Vagina (tissue), 2 donors: ENCODE data around the gene DGLUCY. TPM values are rescaled to one million over a fixed set of nuclear protein-coding genes. Genes with fewer than 3 reads are reported as not detected.
A peak's percentile ranks its signal among the peaks of the same experiment; 100 is the strongest.

Experiments
- DNase-seq, 2 donors: peaks; one replicate each; pipeline ENCODE4 v3.0.0-alpha.2; 2017; ENCODE audit errors: extremely low spot score in 2 of 2
- H3K27ac ChIP-seq: fragments of 200-600 bp; sonication (generic); one replicate; pipeline ENCODE4 v1.5.1; 2019
- H3K27me3 ChIP-seq: fragments of 200-600 bp; sonication (generic); one replicate; pipeline ENCODE4 v1.5.1; 2019
- H3K36me3 ChIP-seq, 2 donors: fragments of 200-600 bp; sonication (generic); one replicate each; pipeline ENCODE4 v1.5.1; 2017 to 2019
- H3K4me1 ChIP-seq: fragments of 200-600 bp; sonication (generic); one replicate; pipeline ENCODE4 v1.5.1; 2019
- H3K4me3 ChIP-seq, 2 donors: fragments of 200-600 bp; sonication (generic); 1 replicate in 1 of 2; 2 replicates in 1 of 2; pipeline ENCODE4 v1.5.1; 2016 to 2019
- H3K9me3 ChIP-seq: fragments of 200-600 bp; sonication (generic); one replicate; pipeline ENCODE4 v1.5.1; 2019
- CTCF ChIP-seq, 3 experiments: fragments of 450-650 bp in 2 of 3; fragments of 200-600 bp in 1 of 3; sonication (generic) in 1 of 3; IDR thresholded peaks; one replicate each; pipeline ENCODE4 v1.5.1; 2017 to 2019; ENCODE audit warnings: antibody characterized with exemption in 3 of 3, mild to moderate bottlenecking in 2 of 3, moderate library complexity in 2 of 3
- POLR2A ChIP-seq, 2 donors: fragments of 450-650 bp; IDR thresholded peaks; one replicate each; pipeline ENCODE4 v1.6.1; 2017; ENCODE audit warnings: antibody characterized with exemption in 2 of 2, mild to moderate bottlenecking in 2 of 2, moderate library complexity in 2 of 2
- POLR2AphosphoS5 ChIP-seq, 2 donors: sonication (generic); formaldehyde crosslinking; IDR thresholded peaks; one replicate each; pipeline ENCODE4 v1.9.0; 2017; ENCODE audit warnings: antibody characterized with exemption in 2 of 2, mild to moderate bottlenecking in 2 of 2, low read depth in 1 of 2; ENCODE audit not compliant: insufficient read depth in 1 of 2
- intact Hi-C: fragments of 100-400 bp; cut with DNase I; formaldehyde crosslinking; loops from one replicate; pipeline ENCODE4 v1.15.1; 2023
- total RNA-seq: library from RNA; depleted of rRNA; stranded (reverse); fragments of >200 nt; gene quantifications from one replicate; pipeline ENCODE4 v1.2.3, GENCODE V29; 2016

The DGLUCY gene
- total RNA-seq, 1 donor from 2014 or later = 57.0 TPM

DNA sequence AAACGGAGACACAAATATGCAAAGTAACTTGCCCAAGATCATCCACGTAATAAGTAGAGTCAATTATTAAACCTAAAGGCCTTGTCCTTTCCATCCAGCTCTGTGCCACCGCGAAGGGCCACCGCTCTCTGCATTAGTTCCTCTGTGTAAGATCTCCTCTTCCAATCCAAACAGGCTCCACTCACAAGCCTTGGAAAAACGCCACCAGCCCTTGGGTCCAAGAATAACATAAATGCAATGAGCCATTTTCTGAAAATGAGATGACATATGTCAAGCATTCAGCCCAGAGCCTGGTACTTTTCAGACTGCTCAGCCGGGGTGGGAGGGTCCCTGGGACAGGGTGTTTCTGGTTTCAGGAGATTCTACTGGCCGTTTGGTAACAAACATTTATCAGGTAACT, 30.0 kb downstream of the DGLUCY start:
- no peak overlapping the region for H3K4me3 ChIP-seq
- H3K27ac ChIP-seq = no peak overlapping the region
- TF ChIP-seq CTCF (IDR thresholded peaks at IDR 0.05) (no peak), POLR2A (IDR thresholded peaks at IDR 0.05) (no peak), POLR2AphosphoS5 (IDR thresholded peaks at IDR 0.05; ENCODE audit: insufficient read depth in 1 of 2, low read depth in 1 of 2) (no peak)
- H3K27me3 ChIP-seq = no peaks in the 10 kb centered on the region
- intact Hi-C loops = no loop called here
- DNase-seq = no peak
- H3K9me3 ChIP-seq = no peaks in the 10 kb centered on the region
- H3K4me1 ChIP-seq = peaks cover 14% of the 10 kb centered on the region
- H3K36me3 ChIP-seq = peaks cover 0 to 5% of the 10 kb centered on the region in 2 donors

DNA sequence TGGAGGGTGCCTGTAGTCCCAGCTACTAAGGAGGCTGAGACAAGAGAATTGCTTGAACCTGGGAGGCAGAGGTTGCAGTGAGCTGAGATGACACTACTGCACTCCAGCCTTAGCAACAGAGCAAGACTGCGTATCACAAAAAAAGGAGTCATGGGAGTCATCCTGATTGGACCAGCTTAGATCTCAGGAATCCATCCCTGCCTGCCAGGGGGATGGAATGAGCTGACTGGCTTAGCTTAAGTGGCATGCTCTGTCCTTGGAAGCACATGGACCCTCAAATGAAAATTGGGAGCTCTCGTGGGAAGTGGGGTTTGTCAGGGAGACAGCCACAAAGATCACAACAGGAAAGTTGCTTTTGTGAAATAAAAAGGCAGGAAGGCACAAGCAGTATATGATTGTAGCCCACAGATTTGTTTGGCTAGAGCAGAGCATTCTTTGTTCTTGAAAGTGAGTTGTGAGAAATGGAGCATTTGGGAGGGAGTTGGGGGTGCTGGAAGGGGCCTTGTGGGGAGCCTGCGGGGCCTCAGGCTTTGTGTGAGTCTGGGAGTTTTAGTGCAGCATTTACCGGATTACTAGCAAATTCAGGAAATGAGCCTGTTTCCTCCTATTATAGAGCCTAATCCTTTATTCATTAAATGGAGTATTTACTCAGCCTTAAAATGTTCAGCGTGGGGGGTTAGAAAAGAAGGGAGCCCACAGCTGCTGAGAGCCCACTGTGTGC, 30.7 kb downstream of the DGLUCY start:
- intact Hi-C loops = no loop called here
- no peak for TF ChIP-seq POLR2AphosphoS5 (IDR thresholded peaks at IDR 0.05; ENCODE audit: insufficient read depth in 1 of 2, low read depth in 1 of 2)
- no peak for TF ChIP-seq POLR2A (IDR thresholded peaks at IDR 0.05)
- TF ChIP-seq CTCF (IDR thresholded peaks at IDR 0.05) = no peak
- H3K4me1 ChIP-seq = peaks cover 21% of the 10 kb centered on the region
- H3K36me3 ChIP-seq = peaks cover 0 to 5% of the 10 kb centered on the region in 2 donors
- H3K9me3 ChIP-seq = no peaks in the 10 kb centered on the region
- no peak overlapping the region for H3K4me3 ChIP-seq
- DNase-seq = no peak
- H3K27ac ChIP-seq = peak overlapping the region; percentile 46
- no peaks in the 10 kb centered on the region for H3K27me3 ChIP-seq

- TF ChIP-seq CTCF (IDR thresholded peaks at IDR 0.05) = no peak
- no peak for TF ChIP-seq POLR2AphosphoS5 (IDR thresholded peaks at IDR 0.05; ENCODE audit: insufficient read depth in 1 of 2, low read depth in 1 of 2)
- TF ChIP-seq POLR2A (IDR thresholded peaks at IDR 0.05) = no peak
- peaks cover 0 to 5% of the 10 kb centered on the region in 2 donors for H3K36me3 ChIP-seq
- intact Hi-C loops = no loop called here
- peaks cover 25% of the 10 kb centered on the region for H3K4me1 ChIP-seq
- no peak overlapping the region for H3K4me3 ChIP-seq
- H3K27ac ChIP-seq = no peak overlapping the region
- no peaks in the 10 kb centered on the region for H3K27me3 ChIP-seq
- DNase-seq = no peak
- H3K9me3 ChIP-seq = no peaks in the 10 kb centered on the region
Measured at GRCh38 chr14:91145391-91146160, 31.7 kb downstream of the DGLUCY start.

DNA sequence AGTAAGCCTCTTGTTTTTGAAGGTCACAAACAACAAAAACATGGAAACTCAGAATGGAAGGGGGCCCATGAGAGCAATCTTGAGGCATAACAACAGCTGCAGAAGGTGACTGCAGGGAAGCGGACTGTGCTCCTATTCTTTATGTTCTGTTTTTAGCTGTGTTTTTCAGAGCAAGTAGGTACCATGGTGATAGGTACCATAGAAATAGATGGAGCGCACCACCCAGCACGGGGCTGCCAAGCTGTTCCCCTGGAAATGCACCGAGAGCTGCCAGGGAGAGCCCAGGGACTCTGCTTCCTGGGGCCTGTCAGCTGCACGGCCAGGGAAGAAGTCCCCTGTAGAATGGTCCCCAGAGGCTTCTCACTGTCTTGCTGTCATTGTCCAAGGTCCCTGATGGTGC, 32.8 kb downstream of the DGLUCY start:
- no peak overlapping the region for H3K27ac ChIP-seq
- TF ChIP-seq POLR2AphosphoS5 (IDR thresholded peaks at IDR 0.05; ENCODE audit: insufficient read depth in 1 of 2, low read depth in 1 of 2) = no peak
- TF ChIP-seq CTCF (IDR thresholded peaks at IDR 0.05) = no peak
- no peak for TF ChIP-seq POLR2A (IDR thresholded peaks at IDR 0.05)
- intact Hi-C loops = no loop called here
- peaks cover 0 to 5% of the 10 kb centered on the region in 2 donors for H3K36me3 ChIP-seq
- DNase-seq = no peak
- H3K27me3 ChIP-seq = no peaks in the 10 kb centered on the region
- peaks cover 25% of the 10 kb centered on the region for H3K4me1 ChIP-seq
- H3K4me3 ChIP-seq = no peak overlapping the region
- H3K9me3 ChIP-seq = no peaks in the 10 kb centered on the region

DNA sequence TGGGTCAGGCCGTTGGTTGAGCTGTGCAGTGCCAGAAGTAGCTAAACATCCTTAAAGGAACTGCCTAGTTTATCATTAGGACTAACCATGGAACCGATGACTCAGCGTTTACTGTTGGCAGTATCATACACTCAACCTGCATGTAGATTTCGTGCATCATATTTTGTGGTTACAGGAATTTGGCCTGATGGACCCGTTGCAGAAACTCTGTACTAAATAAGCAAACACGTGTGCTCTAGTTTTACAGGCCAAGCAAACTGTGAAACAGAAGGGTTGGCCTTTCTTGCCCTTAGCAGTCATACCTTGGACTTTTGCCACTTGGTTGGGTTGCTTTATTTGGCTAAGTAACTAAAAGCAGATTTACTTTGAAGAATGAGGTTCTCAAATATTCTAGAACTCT, 35.6 kb downstream of the DGLUCY start:
- no peaks in the 10 kb centered on the region for H3K27me3 ChIP-seq
- peaks cover 19% of the 10 kb centered on the region for H3K4me1 ChIP-seq
- no peak for DNase-seq
- no peaks in the 10 kb centered on the region for H3K9me3 ChIP-seq
- H3K27ac ChIP-seq = peak overlapping the region; percentile 69
- intact Hi-C loops = no loop called here
- TF ChIP-seq POLR2AphosphoS5 (IDR thresholded peaks at IDR 0.05; ENCODE audit: insufficient read depth in 1 of 2, low read depth in 1 of 2) (peak; percentile 7 to 93), POLR2A (IDR thresholded peaks at IDR 0.05) (no peak)
- no peak overlapping the region for H3K4me3 ChIP-seq
- peaks cover 0 to 5% of the 10 kb centered on the region in 2 donors for H3K36me3 ChIP-seq
